HepG2 (cell line): ENCODE data around the gene EYA3. TPM values are rescaled to one million over a fixed set of nuclear protein-coding genes. Genes with fewer than 3 reads are reported as not detected.

Experiments used
- ATAC-seq: fragments of 200-7000 bp; cut with Tn5 transposase; 3 replicates; pipeline ENCODE4 v1.9.1; 2020; ENCODE audit warnings: mild to moderate bottlenecking, moderate library complexity
- BruUV-seq: library from RNA; stranded (reverse); fragments of 400-500 nt; replicated peaks from 2 replicates; lab custom pipeline; 2021; lab: Mats Ljungman, UMichigan
- CTCF ChIA-PET: fragments of 300-600 bp; formaldehyde crosslinking; extraction: SDS; loops from one replicate; lab custom pipeline; 2021; ENCODE audit warnings: low total read pairs, inconsistent platforms, low intra/inter-chr PET ratio; lab: Yijun Ruan, JAX
- POLR2A ChIA-PET: fragments of 350-600 bp; sonication (Branson Sonifier 250); formaldehyde crosslinking; loops from one replicate; lab custom pipeline; 2020; ENCODE audit warnings: antibody characterized with exemption, inconsistent platforms; lab: Yijun Ruan, JAX
- DNase-seq: peaks from one replicate; pipeline ENCODE4 v3.0.0-alpha.2; 2015; ENCODE audit warnings: low spot score
- FAIRE-seq: peaks from 3 replicates; lab custom pipeline; 2011; peaks lifted over from hg19 to GRCh38; lab: Jason Lieb, UNC
- H2AFZ ChIP-seq: one replicate; pipeline ENCODE4 v1.6.1; 2011; ENCODE audit warnings: low read length, inconsistent platforms
- H3K27ac ChIP-seq: fragments of 300-600 bp; 3 replicates; pipeline ENCODE4 v1.8.0; 2011; ENCODE audit warnings: mixed run types, mild to moderate bottlenecking, mixed read lengths, low read length, inconsistent platforms; ENCODE audit not compliant: insufficient read depth; ENCODE audit errors: extremely low read length
- H3K27me3 ChIP-seq, 2 experiments: fragments of 200-600 bp in 1 of 2; 2 replicates in 1 of 2; 3 replicates in 1 of 2; pipeline versions ENCODE4 v1.6.0 to v1.8.0; 2011; ENCODE audit warnings: low read length in 2 of 2, mild to moderate bottlenecking in 2 of 2, moderate library complexity in 2 of 2, inconsistent platforms in 1 of 2; ENCODE audit not compliant: insufficient read depth in 2 of 2, control insufficient read depth in 1 of 2
- H3K36me3 ChIP-seq, 2 experiments: fragments of 200-600 bp in 1 of 2; replicated peaks in 1 of 2; 2 replicates in 1 of 2; 3 replicates in 1 of 2; pipeline versions ENCODE4 v1.5.1 to v1.8.0; 2011; ENCODE audit warnings: low read length in 2 of 2, inconsistent platforms in 1 of 2; ENCODE audit not compliant: insufficient read depth in 2 of 2, control insufficient read depth in 1 of 2
- H3K4me1 ChIP-seq: 2 replicates; pipeline ENCODE4 v1.5.1; 2012; ENCODE audit warnings: low read length, inconsistent platforms; ENCODE audit not compliant: insufficient read depth
- H3K4me2 ChIP-seq: 2 replicates; pipeline ENCODE4 v1.6.0; 2011; ENCODE audit warnings: low read depth, low read length, inconsistent platforms
- H3K4me3 ChIP-seq, 3 experiments: fragments of 200-600 bp in 1 of 3; sonication (generic), shearing (Covaris generic) in 1 of 3; replicated peaks in 1 of 3; 2 replicates each; pipeline ENCODE4 v1.5.1; 2011 to 2016; ENCODE audit warnings: low read length in 3 of 3, inconsistent platforms in 2 of 3, low read depth in 2 of 3, mild to moderate bottlenecking in 2 of 3, control low read depth in 1 of 3, mixed read lengths in 1 of 3; ENCODE audit not compliant: insufficient read depth in 1 of 3
- H3K79me2 ChIP-seq: one replicate; pipeline ENCODE4 v1.6.1; 2011; ENCODE audit warnings: low read length, inconsistent platforms; ENCODE audit not compliant: insufficient read depth
- H3K9ac ChIP-seq: 2 replicates; pipeline ENCODE4 v1.6.0; 2011; ENCODE audit warnings: mild to moderate bottlenecking, low read depth, low read length, inconsistent platforms; ENCODE audit not compliant: insufficient read depth
- H3K9me3 ChIP-seq: 2 replicates; pipeline ENCODE4 v1.5.1; 2012; ENCODE audit warnings: mild to moderate bottlenecking, low read length
- H4K20me1 ChIP-seq: 2 replicates; pipeline ENCODE4 v1.6.0; 2011; ENCODE audit warnings: inconsistent platforms, mild to moderate bottlenecking, low read length, moderate library complexity; ENCODE audit not compliant: insufficient read depth
- CEBPB ChIP-seq: IDR thresholded peaks from 2 replicates; pipeline ENCODE4 v1.6.1; 2011; ENCODE audit warnings: low read depth, low read length, improper control_type of control experiment, borderline replicate concordance
- GPN1 ChIP-seq: sonication (generic); formaldehyde crosslinking; IDR thresholded peaks from 2 replicates; pipeline ENCODE4 v1.5.1; 2020; ENCODE audit warnings: missing genetic modification reagents, borderline replicate concordance
- HMG20A ChIP-seq: IDR thresholded peaks from 2 replicates; pipeline ENCODE4 v1.6.1; 2016; ENCODE audit warnings: borderline replicate concordance
- JDP2 ChIP-seq: sonication (generic); formaldehyde crosslinking; IDR thresholded peaks from 2 replicates; pipeline ENCODE4 v1.8.1; 2022; ENCODE audit warnings: missing genetic modification reagents, borderline replicate concordance
- KIAA2018 ChIP-seq: sonication (generic); formaldehyde crosslinking; IDR thresholded peaks from 2 replicates; pipeline ENCODE4 v1.5.0; 2020; ENCODE audit warnings: mild to moderate bottlenecking, missing genetic modification reagents, borderline replicate concordance
- PITX1 ChIP-seq: sonication (generic); formaldehyde crosslinking; IDR thresholded peaks from 2 replicates; pipeline ENCODE4 v1.5.1; 2020; ENCODE audit warnings: mild to moderate bottlenecking, missing genetic modification reagents
- RFXAP ChIP-seq: sonication (generic); formaldehyde crosslinking; IDR thresholded peaks from 2 replicates; pipeline ENCODE4 v1.4.0; 2020; ENCODE audit warnings: missing genetic modification reagents, borderline replicate concordance
- TARDBP ChIP-seq: sonication (generic); formaldehyde crosslinking; IDR thresholded peaks from 2 replicates; pipeline ENCODE4 v1.8.0; 2022; ENCODE audit warnings: mild to moderate bottlenecking, missing genetic modification reagents
- TRIM24 ChIP-seq: sonication (generic); formaldehyde crosslinking; IDR thresholded peaks from 2 replicates; pipeline ENCODE4 v1.8.0; 2022; ENCODE audit warnings: mild to moderate bottlenecking, missing genetic modification reagents
- ZFP36L1 ChIP-seq: sonication (generic); formaldehyde crosslinking; IDR thresholded peaks from 2 replicates; pipeline ENCODE4 v1.8.0; 2022; ENCODE audit warnings: mild to moderate bottlenecking, missing genetic modification reagents, moderate library complexity
- ZMAT5 ChIP-seq: sonication (generic); formaldehyde crosslinking; IDR thresholded peaks from 2 replicates; pipeline ENCODE4 v1.5.0; 2020; ENCODE audit warnings: mild to moderate bottlenecking, low read depth, missing genetic modification reagents, borderline replicate concordance
- ZNF746 ChIP-seq: sonication (generic); formaldehyde crosslinking; IDR thresholded peaks from 2 replicates; pipeline ENCODE4 v1.8.0; 2022; ENCODE audit warnings: mild to moderate bottlenecking, missing genetic modification reagents
- ZSCAN29 ChIP-seq: sonication (generic); formaldehyde crosslinking; conservative IDR thresholded peaks from 2 replicates; pipeline ENCODE4 v1.4.0; 2020; ENCODE audit warnings: mild to moderate bottlenecking, missing genetic modification reagents
- WGBS: methylation state at CpG from one replicate; pipeline ENCODE4 v1.1.6; 2017; ENCODE audit warnings: low lambda C conversion rate; 5-methylcytosine and 5-hydroxymethylcytosine counted together
- in situ Hi-C: cut with HindIII; loops from 2 replicates; pipeline ENCODE4 v1.10.0; 2017; ENCODE audit warnings: low pct_unique_long_range_greater_than_20kb; ENCODE audit not compliant: extremely low pct_ligation_motif_present
- intact Hi-C: fragments of 100-400 bp; cut with micrococcal nuclease; formaldehyde crosslinking; loops from one replicate; pipeline ENCODE4 v1.10.0; 2022; ENCODE audit not compliant: unreplicated experiment
- polyA plus RNA-seq, 8 experiments: library from polyadenylated mRNA; depleted of rRNA in 3 of 8; stranded (reverse) in 7 of 8; unstranded in 1 of 8; fragments of >200 nt; fragmentation: Illumina TruSeq in 4 of 8; extraction: Trizol in 4 of 8; gene quantifications; 2 replicates each; pipeline versions ENCODE4 v1.2.1 to v1.2.3, GENCODE V29; 2011 to 2016; ENCODE audit warnings: low read depth in 4 of 8, missing spikeins in 1 of 8, mixed read lengths in 1 of 8; ENCODE audit not compliant: insufficient read depth in 1 of 8
- total RNA-seq, 5 experiments: library from RNA; depleted of rRNA; stranded (reverse); fragments of >200 nt; fragmentation: Illumina TruSeq; extraction: Trizol; gene quantifications; 2 replicates each; pipeline ENCODE4 v1.2.3, GENCODE V29; 2016; ENCODE audit warnings: low read depth in 1 of 5

The EYA3 gene
- total and polyA plus RNA-seq, 2 of the 13 experiments (the other 11 are each of a cell fraction or from before 2014, with no cell fraction given): 13.9 to 19.7 TPM

DNA sequence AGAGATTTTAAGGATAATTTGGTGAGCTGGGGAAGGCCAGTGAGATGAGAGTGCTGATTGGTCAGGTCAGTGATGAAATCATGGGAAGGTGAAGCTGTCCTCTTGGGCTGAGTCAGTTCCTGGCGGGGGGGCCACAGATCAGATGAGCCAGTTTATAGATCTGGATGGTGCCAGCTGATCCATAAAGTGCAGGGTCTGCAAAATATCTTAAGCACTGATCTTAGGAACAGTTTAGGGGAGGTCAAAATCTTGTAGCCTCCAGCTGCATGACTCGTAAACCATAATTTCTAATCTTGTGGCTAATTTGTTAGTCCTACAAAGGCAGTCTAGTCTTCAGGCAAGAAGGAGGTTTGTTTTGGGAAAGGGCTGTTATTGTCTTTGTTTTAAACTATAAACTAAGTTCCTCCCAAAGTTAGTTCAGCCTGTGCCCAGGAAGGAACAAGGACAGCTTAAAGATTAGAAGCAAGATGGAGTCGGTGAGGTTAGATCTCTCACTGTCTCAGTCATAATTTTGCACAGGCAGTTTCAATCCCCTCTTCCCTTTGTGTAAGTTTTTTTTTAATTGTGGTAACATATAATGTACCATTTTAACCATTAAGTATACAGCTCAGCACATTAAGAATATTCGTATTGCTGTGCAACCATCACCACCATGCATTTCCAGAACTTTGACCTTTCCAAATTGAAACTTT is 48.7 kb upstream of the EYA3 start:
- Histone ChIP-seq H3K4me2 (no peak overlapping the region), H3K9ac (no peak overlapping the region), H3K9me3 (no peaks in the 10 kb centered on the region), H3K27ac (no peak overlapping the region), H4K20me1 (no peaks in the 10 kb centered on the region), H3K36me3 (no peaks in the 10 kb centered on the region), H3K4me3 (no peak overlapping the region), H2AFZ (no peak overlapping the region), H3K79me2 (no peaks in the 10 kb centered on the region), H3K27me3 (peaks cover 2 to 11% of the 10 kb centered on the region in 2 experiments; a peak in 4 of 5 replicates), H3K4me1 (peaks cover 22% of the 10 kb centered on the region)
- CTCF ChIA-PET: no interaction called here
- ATAC-seq (no peak), FAIRE-seq (no peak), DNase-seq (no peak)
- POLR2A ChIA-PET: no interaction called here
- WGBS: 52% methylated on average over 4 of the region's 4 CpGs
- in situ Hi-C loops: no loop called here
- no TSS peak for BruUV-seq
- intact Hi-C loops: no loop called here
- TF ChIP-seq TARDBP (CRISPR knock-in tag): no peak
- TF ChIP-seq ZMAT5: no peak
- no peak for TF ChIP-seq ZSCAN29 (CRISPR knock-in tag)
- TF ChIP-seq JDP2: no peak
- TF ChIP-seq ZNF746: no peak
- no peak for TF ChIP-seq CEBPB
- TF ChIP-seq KIAA2018: no peak
- TF ChIP-seq HMG20A: no peak
- no peak for TF ChIP-seq GPN1 (CRISPR knock-in tag)
- no peak for TF ChIP-seq ZFP36L1
- no peak for TF ChIP-seq TRIM24 (CRISPR knock-in tag)
- TF ChIP-seq RFXAP (CRISPR knock-in tag): no peak
- TF ChIP-seq PITX1: no peak
